ENCODE data around the gene CMTM3. TPM values are rescaled to one million over a fixed set of nuclear protein-coding genes. Genes with fewer than 3 reads are reported as not detected.
"Not testable (repeated sequence)": the region's sequence is repeated elsewhere in the genome, so short reads cannot be mapped to it uniquely, and the experiment has no call there.

The CMTM3 gene
- total RNA-seq, 2 experiments from 2014 or later, result 46.3 to 49.3 TPM

DNA sequence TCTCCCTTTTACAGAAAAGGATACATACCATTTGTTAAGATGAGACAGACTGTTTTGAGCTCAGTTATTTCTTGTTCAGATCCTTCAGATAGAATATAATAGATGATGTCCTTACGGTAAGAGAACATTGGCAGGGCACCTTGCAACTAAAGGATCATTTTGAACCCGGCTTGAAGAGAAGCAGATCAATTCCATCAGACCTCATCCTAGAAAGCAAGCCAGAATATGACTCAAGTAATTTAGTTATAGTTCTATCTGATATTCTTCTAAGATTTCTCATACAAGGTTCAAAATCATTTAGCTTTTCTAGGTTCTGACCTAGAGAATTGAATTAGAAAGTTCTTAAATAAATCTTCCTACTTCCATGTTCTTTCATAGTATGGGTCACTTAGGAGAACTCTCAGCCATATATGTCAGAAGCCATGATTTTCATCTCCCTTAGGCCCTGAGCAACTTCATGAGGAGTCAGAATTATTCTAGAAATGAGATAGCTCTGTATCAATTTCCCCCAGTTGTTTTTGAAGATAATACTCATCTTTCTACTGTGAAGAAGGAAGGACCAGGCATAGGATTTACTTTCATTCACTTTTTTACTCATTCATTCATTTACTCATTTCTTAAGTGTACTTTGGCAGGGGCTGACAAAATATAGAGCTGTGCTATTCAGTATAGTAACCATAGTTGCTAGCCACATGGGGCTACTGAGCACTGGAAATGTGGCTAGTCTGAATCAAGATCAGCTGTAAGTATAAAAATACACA is 40.8 kb upstream of the CMTM3 start:
- Histone ChIP-seq H3K36me3 (ENCODE audit: insufficient read depth, low read length) (peaks cover 67% of the 10 kb centered on the region), H3K4me3 (ENCODE audit: low read length) (no peak overlapping the region), H3K4me1 (ENCODE audit: insufficient read depth, low read length) (peaks cover 34% of the 10 kb centered on the region), H3K27me3 (ENCODE audit: control insufficient read depth in 1 of 2, insufficient read depth in 2 of 2, low read length in 2 of 2) (no peaks in the 10 kb centered on the region), H3K27ac (ENCODE audit: low read depth in 1 of 2, low read length in 2 of 2) (no peak overlapping the region), H3K9me3 (ENCODE audit: control insufficient read depth in 1 of 2, insufficient read depth in 1 of 2, low read length in 2 of 2) (peaks cover 0 to 3% of the 10 kb centered on the region in 2 experiments)
- TF ChIP-seq, protein P1, sequence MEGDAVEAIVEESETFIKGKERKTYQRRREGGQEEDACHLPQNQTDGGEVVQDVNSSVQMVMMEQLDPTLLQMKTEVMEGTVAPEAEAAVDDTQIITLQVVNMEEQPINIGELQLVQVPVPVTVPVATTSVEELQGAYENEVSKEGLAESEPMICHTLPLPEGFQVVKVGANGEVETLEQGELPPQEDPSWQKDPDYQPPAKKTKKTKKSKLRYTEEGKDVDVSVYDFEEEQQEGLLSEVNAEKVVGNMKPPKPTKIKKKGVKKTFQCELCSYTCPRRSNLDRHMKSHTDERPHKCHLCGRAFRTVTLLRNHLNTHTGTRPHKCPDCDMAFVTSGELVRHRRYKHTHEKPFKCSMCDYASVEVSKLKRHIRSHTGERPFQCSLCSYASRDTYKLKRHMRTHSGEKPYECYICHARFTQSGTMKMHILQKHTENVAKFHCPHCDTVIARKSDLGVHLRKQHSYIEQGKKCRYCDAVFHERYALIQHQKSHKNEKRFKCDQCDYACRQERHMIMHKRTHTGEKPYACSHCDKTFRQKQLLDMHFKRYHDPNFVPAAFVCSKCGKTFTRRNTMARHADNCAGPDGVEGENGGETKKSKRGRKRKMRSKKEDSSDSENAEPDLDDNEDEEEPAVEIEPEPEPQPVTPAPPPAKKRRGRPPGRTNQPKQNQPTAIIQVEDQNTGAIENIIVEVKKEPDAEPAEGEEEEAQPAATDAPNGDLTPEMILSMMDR (IDR thresholded peaks at IDR 0.05), result no peak
- ChIA-PET POLR2A (interaction anchor here (0.9 to 4.6 kb wide), 7 partner anchors 12 to 157 kb away, joined by 3 to 43 read pairs (median 5); partner anchors contain the start of genes CKLF, CMTM3 and TK2), CTCF (interaction anchor here (0.8 to 3.6 kb wide), 11 partner anchors 9 to 304 kb away, joined by 3 to 32 read pairs (median 10); partner anchors contain the start of genes CKLF, CMTM2, DYNC1LI2 and TK2)
- DNase-seq (no peak), ATAC-seq (ENCODE audit: poor library complexity) (no peak)
- peak overlapping the region; percentile 49 for H3K27ac Mint-ChIP-seq
- H3K36me3 Mint-ChIP-seq (ENCODE audit: low read depth), result peaks cover 78% of the 10 kb centered on the region
- intact Hi-C loops (cut with DNase I, micrococcal nuclease), result loop anchor here (1.0 to 5.0 kb wide), 7 partner anchors 25 to 309 kb away; partner anchors contain the start of genes CMTM3 (in 1 of the 2) and CMTM4 (in 1 of the 2)
- peaks cover 52% of the 10 kb centered on the region for H3K4me1 Mint-ChIP-seq (ENCODE audit: low read depth)
- no peaks in the 10 kb centered on the region for H3K27me3 Mint-ChIP-seq
- H3K4me3 Mint-ChIP-seq, result no peak overlapping the region
- no peaks in the 10 kb centered on the region for H3K9me3 Mint-ChIP-seq

DNA sequence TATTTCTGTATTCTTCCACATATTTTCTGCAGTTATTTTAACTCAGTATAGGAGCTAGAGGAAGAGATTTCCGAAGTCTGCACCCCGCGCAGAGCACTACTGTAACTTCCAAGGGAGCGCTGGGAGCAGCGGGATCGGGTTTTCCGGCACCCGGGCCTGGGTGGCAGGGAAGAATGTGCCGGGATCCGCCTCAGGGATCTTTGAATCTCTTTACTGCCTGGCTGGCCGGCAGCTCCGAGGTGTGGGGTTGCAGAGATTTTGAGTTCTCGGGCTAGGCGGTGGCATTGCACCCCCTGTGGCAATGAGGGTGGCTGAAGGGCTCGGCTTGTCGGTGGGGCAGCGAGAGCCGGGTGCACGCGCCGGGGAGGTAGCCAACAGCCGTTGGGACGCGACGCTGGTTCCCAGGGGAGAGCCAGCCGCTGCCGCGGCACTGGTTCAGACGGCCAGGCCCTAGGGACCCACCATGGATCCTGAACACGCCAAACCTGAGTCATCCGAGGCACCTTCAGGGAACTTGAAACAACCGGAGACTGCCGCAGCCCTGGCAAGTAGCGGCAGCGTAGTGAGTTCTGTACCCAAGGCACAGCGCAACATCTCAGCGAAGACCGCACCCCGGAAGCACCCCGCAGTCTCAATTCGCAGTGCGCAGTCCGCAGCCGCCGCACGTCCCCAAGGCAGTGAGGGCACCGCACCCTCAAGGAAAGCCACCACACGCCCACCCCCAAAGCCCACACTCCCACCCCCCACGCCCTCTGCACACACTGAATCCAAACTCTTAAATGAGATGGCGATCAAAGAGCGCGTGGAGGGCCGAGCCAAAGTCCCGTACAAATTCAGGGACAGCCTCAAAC is 38.2 kb upstream of the CMTM3 start, which contains the start of gene CMTM1:
TSS of gene CMTM1 (plus strand) at position 389 of the 851 bp plus-strand sequence. CDS start at position 464, 75 bp downstream.
- peak within 1 kb of the TSS; percentile 3 for H3K27ac Mint-ChIP-seq
- POLR2A ChIA-PET, result no interaction called here
- CTCF ChIA-PET, result no interaction called here
- peaks cover 56% of the 10 kb centered on the region for H3K36me3 Mint-ChIP-seq (ENCODE audit: low read depth)
- Histone ChIP-seq H3K4me1 (ENCODE audit: insufficient read depth, low read length) (peaks cover 14% of the 10 kb centered on the region), H3K27me3 (ENCODE audit: control insufficient read depth in 1 of 2, insufficient read depth in 2 of 2, low read length in 2 of 2) (no peaks in the 10 kb centered on the region), H3K36me3 (ENCODE audit: insufficient read depth, low read length) (peaks cover 45% of the 10 kb centered on the region), H3K27ac (ENCODE audit: low read depth in 1 of 2, low read length in 2 of 2) (no peak within 1 kb of the TSS), H3K4me3 (ENCODE audit: low read length) (no peak within 1 kb of the TSS), H3K9me3 (ENCODE audit: control insufficient read depth in 1 of 2, insufficient read depth in 1 of 2, low read length in 2 of 2) (peaks cover 0 to 3% of the 10 kb centered on the region in 2 experiments)
- peaks cover 27% of the 10 kb centered on the region for H3K4me1 Mint-ChIP-seq (ENCODE audit: low read depth)
- no peak within 1 kb of the TSS for H3K4me3 Mint-ChIP-seq
- H3K9me3 Mint-ChIP-seq, result no peaks in the 10 kb centered on the region
- intact Hi-C loops (cut with DNase I, micrococcal nuclease), result no loop called here
- no peaks in the 10 kb centered on the region for H3K27me3 Mint-ChIP-seq
- TF ChIP-seq, protein P1 (IDR thresholded peaks at IDR 0.05), result no peak
- ATAC-seq (ENCODE audit: poor library complexity) (no peak), DNase-seq (no peak)

DNA sequence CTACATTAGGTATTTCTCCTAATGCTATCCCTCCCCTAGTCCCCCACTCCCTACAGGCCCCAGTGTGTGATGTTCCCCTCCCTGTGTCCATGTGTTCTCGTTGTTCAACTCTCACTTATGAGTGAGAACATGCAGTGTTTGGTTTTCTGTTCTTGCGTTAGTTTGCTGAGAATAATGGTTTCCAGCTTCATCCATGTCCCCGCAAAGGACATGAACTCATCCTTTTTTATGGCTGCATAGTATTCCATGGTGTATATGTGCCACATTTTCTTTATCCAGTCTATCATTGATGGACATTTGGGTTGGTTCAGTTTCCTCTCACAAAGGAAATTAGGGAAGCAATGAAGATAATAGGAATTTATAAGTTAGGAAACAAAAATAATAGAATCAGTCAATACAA is 37.2 kb upstream of the CMTM3 start:
- H3K27ac ChIP-seq (ENCODE audit: low read depth in 1 of 2, low read length in 2 of 2); H3K27me3 ChIP-seq (ENCODE audit: control insufficient read depth in 1 of 2, insufficient read depth in 2 of 2, low read length in 2 of 2); POLR2A ChIA-PET; DNase-seq; H3K4me3 Mint-ChIP-seq; H3K27ac Mint-ChIP-seq; ATAC-seq (ENCODE audit: poor library complexity); H3K9me3 Mint-ChIP-seq; CTCF ChIA-PET; H3K4me1 ChIP-seq (ENCODE audit: insufficient read depth, low read length); intact Hi-C loops (cut with DNase I, micrococcal nuclease); H3K9me3 ChIP-seq (ENCODE audit: control insufficient read depth in 1 of 2, insufficient read depth in 1 of 2, low read length in 2 of 2); H3K27me3 Mint-ChIP-seq; H3K4me3 ChIP-seq (ENCODE audit: low read length): not testable (repeated sequence)
- peaks cover 43% of the 10 kb centered on the region for H3K36me3 ChIP-seq (ENCODE audit: insufficient read depth, low read length)
- peaks cover 17% of the 10 kb centered on the region for H3K4me1 Mint-ChIP-seq (ENCODE audit: low read depth)
- H3K36me3 Mint-ChIP-seq (ENCODE audit: low read depth), result peaks cover 49% of the 10 kb centered on the region
